Measurements from ENCODE around the gene DCANP1. TPM values are rescaled to one million over a fixed set of nuclear protein-coding genes. Genes with fewer than 3 reads are reported as not detected.

The DCANP1 gene
- total RNA-seq, 1 experiment from 2014 or later: not detected

- ChIA-PET CTCF (interaction anchor here (1.2 to 5.8 kb wide), 5 partner anchors 8 to 79 kb away, joined by 5 to 42 read pairs (median 7); no protein-coding TSS in a partner anchor), POLR2A (no interaction called here)
- H3K27me3 Mint-ChIP-seq (ENCODE audit: low read depth): no peaks in the 10 kb centered on the region; the same call in 1 of the 2 replicates
- H3K36me3 Mint-ChIP-seq: no peaks in the 10 kb centered on the region
- H3K4me1 Mint-ChIP-seq: peaks cover 55% of the 10 kb centered on the region
- H3K9me3 Mint-ChIP-seq: no peaks in the 10 kb centered on the region
- no peak overlapping the region for H3K27ac Mint-ChIP-seq
- no peak overlapping the region for H3K4me3 Mint-ChIP-seq
- ATAC-seq (no peak), DNase-seq (ENCODE audit: low spot score) (no peak)
- no peak for TF ChIP-seq HMGA2 (CRISPR knock-in tag; IDR thresholded peaks at IDR 0.05)
Measured at GRCh38 chr5:135487037-135487395, 39.9 kb upstream of the DCANP1 start.

GRCh38 chr5:135486131-135487036, 39.2 kb upstream of the DCANP1 start:
- POLR2A ChIA-PET: no interaction called here
- Mint-ChIP-seq H3K4me1 (peaks cover 52% of the 10 kb centered on the region), H3K27me3 (ENCODE audit: low read depth) (no peaks in the 10 kb centered on the region; the same call in 1 of the 2 replicates), H3K9me3 (no peaks in the 10 kb centered on the region), H3K4me3 (no peak overlapping the region), H3K36me3 (no peaks in the 10 kb centered on the region), H3K27ac (no peak overlapping the region)
- DNase-seq (ENCODE audit: low spot score) (no peak), ATAC-seq (no peak)
- CTCF ChIA-PET: interaction anchor here (2.6 to 5.8 kb wide), 2 partner anchors 20 to 80 kb away, joined by 29 to 42 read pairs; no protein-coding TSS in a partner anchor
- TF ChIP-seq PREB (CRISPR knock-in tag; IDR thresholded peaks at IDR 0.05; ENCODE audit: borderline replicate concordance): no peak
- no peak for TF ChIP-seq ZNF423 (CRISPR knock-in tag; IDR thresholded peaks at IDR 0.05)
- TF ChIP-seq SMAD4 (CRISPR knock-in tag; IDR thresholded peaks at IDR 0.05): no peak
- TF ChIP-seq RORB (CRISPR knock-in tag; IDR thresholded peaks at IDR 0.05): no peak
- TF ChIP-seq AR (CRISPR knock-in tag; IDR thresholded peaks at IDR 0.05): no peak
- no peak for TF ChIP-seq NR1H2 (CRISPR knock-in tag; IDR thresholded peaks at IDR 0.05)
- no peak for TF ChIP-seq FOXK1 (CRISPR knock-in tag; IDR thresholded peaks at IDR 0.05)
- TF ChIP-seq ZNF232 (CRISPR knock-in tag; IDR thresholded peaks at IDR 0.05): no peak
- TF ChIP-seq ZNF512 (CRISPR knock-in tag; IDR thresholded peaks at IDR 0.05; ENCODE audit: borderline replicate concordance): no peak
- no peak for TF ChIP-seq ZBTB21 (CRISPR knock-in tag; IDR thresholded peaks at IDR 0.05; ENCODE audit: borderline replicate concordance)
- no peak for TF ChIP-seq AFF4 (CRISPR knock-in tag; IDR thresholded peaks at IDR 0.05; ENCODE audit: borderline replicate concordance)
- no peak for TF ChIP-seq ERG (CRISPR knock-in tag; IDR thresholded peaks at IDR 0.05)
- TF ChIP-seq CTCF (IDR thresholded peaks at IDR 0.05): no peak
- no peak for TF ChIP-seq ZNF396 (CRISPR knock-in tag; IDR thresholded peaks at IDR 0.05; ENCODE audit: borderline replicate concordance)
- no peak for TF ChIP-seq STAT6 (CRISPR knock-in tag; conservative IDR thresholded peaks at IDR 0.05; ENCODE audit: low read depth)

Data from WTC11 (cell line).